ENCODE results near the gene PSAP.
"Not testable (repeated sequence)": the region's sequence is repeated elsewhere in the genome, so short reads cannot be mapped to it uniquely, and the experiment has no call there.

PSAP gene

GRCh38 chr10:71850743-71851464 lies at the start of gene PSAP:
Gene PSAP, minus strand, starts transcription at chr10:71851251. Its CDS starts 30 bp downstream, at chr10:71851221.
- peak; percentile 99 for DNase-seq

GRCh38 chr10:71900441-71901180 lies 49.6 kb upstream of the PSAP start:
- DNase-seq: no peak

GRCh38 chr10:71899665-71900412 lies 48.8 kb upstream of the PSAP start:
- DNase-seq: no peak

GRCh38 chr10:71898346-71898745 lies 47.3 kb upstream of the PSAP start:
- DNase-seq: not testable (repeated sequence)

DNA sequence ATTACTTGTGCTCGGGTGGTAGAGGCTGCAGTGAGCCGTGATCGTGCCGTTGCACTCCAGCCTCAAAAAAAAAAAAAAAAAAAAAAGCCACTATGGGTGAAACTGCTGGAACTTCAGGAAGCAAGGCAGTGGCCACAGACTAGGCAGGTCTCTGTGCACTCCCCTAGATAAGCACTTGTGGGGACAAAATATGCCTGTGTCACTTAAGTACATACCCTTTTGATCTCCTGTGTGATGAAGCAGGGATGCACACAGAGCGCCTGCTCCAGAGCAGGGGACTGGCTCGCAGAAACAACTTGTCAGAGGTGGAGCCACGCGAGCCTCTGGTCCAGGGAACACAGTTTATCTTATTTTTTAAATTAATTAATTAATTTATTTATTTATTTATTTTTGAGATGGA lies 42.9 kb upstream of the PSAP start:
- DNase-seq: no peak

- no peak for DNase-seq
These were observed 42.3 kb upstream of the PSAP start for GRCh38 chr10:71893258-71893815.

DNA sequence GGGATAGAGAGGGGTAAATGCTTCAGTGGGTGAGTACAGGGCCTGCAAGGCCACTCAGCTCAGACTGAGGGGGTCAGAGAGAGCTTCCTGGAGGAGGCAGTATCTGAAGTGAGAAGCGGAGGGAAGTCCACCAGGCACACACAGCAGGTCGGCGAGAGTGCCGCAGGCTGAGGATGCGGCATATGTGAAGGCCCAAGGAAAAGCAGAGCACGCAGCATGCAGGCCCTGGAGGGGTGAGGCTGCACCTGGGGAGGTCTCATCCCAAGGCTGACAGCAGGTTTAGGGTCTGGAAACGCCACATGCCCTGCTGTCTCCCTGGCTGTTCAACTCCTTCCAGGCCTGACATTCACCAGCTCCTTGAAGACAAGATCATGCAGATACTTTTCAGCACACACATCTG lies 40.4 kb upstream of the PSAP start:
- DNase-seq: no peak

GRCh38 chr10:71889388-71889987 lies 38.4 kb upstream of the PSAP start:
- no peak for DNase-seq

DNA sequence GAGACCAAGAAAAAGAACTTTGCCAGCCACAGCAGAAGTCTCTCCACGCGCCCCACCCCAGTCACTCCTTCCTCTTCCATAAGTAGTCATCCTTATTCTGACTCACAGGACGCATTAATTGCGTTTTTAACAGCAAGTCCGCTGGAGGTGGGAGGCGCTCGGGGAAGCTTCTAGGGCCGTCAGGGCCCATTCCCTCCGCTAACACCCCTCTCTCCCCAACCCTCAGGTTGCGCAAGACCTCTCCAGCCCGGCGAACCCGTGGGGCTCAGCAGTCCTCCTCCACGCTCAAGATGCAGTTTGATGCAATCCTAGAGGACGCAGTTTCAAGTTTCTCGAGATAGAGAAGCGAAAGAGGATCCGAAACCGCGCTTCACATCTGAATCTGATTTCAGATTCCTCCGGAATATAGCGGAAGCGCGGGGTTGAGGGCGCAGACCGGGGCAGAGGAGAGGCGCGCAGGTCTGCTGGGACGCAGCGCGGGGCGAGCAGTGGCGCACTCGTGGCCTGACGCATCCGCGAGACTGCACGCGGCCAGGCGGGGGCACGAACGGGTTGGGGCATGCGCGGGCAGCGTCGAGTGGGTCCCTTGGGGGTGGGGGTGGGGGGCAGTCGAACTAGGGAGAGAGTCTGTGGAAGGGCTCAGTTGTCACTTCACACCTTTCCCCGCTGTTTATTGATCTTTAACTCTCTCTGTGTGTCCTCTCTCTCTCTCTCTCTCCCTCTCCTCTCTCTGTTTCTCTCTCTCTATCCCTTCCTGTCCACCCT lies 37.8 kb upstream of the PSAP start:
- DNase-seq: peak; percentile 65 to 70

GRCh38 chr10:71888248-71888622 lies 37.2 kb upstream of the PSAP start:
- no peak for DNase-seq

DNA sequence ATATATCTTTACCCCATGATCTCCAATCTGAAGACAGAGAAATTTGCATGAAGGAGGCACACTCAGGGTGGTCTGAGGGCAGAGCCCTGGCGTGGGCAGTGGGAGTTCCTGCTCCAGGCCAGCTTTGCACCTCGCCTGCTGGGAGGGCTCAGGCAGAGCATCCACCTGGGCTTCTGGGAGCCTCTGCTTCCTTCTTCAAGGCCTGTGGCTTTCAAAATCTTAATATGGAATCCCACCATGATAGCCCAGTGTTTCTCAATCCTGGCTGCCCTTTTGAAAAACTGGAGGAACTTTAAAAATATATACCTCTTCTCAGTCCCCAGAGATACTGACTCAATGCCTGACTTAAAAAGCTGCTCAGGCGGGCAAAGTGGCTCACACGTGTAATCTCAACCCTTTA lies 36.7 kb upstream of the PSAP start:
- no peak for DNase-seq

DNA sequence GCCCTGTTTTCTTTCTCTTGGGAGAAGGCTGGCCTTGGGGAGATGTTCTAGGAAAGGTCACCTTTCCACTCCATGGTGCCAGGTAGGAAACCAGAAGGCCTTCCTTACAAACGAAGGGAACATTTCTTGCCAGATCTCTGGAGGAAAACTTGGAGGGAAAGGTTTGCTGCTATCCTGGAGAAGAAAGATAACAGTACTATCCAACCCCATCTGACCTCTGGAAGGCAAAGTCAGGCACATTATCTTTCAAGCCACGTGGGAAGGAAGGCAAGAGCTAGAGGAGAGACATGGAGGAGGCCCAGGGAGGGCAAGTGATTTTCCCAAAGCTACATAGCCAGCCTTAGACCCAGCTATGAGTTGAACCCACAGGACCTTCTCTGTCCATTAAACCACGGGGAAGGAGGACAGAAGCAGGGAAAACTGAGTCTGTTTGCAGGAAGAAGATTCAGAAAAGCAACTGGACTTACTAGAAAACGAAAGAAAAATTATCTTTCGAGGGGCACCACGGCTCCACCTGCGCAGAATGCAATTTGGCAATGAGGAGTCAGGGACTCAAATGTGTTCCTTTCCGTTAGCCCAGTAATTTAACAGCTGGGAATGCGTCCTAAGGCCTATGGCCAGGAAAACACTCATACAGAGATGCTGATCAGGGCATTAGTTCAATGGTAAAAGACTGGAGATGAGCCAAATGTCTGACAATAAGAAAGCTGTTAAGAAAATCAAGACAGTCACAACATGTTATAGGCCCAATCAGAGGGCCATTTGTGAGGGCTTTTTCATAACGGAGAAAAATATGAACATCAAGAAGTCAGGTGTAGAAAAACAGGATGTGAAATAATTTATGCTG lies 32.0 kb upstream of the PSAP start:
- DNase-seq: no peak

- DNase-seq: no peak
These were observed 30.8 kb upstream of the PSAP start for GRCh38 chr10:71881647-71882355.

DNA sequence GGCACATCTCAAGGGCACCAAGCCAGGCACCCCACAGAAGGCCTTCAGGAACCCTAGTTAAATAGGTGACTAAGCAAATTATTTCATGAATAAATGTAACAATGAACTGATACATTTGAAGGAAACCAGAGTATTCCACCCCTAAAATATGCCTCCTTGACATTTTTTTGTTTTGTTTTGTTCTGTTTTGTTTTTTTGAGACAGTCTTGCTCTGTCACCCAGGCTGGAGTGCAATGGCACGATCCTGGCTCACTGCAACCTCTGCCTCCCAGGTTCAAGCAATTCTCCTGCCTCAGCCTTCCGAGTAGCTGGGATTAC lies 30.2 kb upstream of the PSAP start:
- not testable (repeated sequence) for DNase-seq

DNA sequence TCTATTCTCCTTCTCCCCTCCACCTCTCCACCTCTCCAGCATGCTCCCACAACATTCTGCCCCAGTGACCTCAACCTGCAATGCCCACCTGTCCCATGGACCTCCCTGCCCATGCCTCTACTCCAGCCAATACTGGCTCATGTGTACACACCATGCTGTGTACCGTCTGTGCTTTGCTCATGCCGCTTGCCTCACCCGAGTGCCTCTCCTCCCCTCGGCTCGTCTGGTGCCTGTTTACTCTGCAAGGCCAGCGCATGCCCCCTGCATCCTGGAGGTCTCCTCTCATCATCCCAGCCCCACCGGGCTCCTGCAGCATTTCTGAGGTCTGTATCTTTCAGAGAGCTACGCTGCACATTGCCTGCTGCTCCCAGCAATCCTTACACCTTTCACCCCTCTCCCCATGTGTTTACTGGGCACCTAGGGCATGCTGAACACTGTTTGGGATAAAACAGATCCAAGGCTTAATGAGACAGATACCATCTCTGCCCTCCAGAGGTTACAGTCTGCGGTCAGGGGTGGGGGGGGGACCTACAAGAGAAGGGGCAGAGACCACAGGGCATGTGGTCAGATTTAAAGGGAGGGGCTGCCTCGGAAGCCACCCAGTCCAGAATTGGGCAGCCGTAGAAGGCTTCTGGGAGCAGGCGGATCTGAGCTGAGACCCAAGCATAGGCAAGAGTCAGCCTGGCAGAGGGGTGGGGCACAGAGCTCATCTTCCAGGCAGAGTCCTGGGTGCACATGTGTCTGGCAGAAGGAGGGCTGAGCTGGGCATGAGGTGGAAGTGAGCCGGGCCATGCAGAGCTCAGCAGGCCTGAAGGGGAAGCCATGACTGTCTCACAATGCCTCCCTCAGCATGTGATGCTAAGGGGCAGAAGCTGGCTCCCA lies 29.6 kb upstream of the PSAP start:
- no peak for DNase-seq

DNA sequence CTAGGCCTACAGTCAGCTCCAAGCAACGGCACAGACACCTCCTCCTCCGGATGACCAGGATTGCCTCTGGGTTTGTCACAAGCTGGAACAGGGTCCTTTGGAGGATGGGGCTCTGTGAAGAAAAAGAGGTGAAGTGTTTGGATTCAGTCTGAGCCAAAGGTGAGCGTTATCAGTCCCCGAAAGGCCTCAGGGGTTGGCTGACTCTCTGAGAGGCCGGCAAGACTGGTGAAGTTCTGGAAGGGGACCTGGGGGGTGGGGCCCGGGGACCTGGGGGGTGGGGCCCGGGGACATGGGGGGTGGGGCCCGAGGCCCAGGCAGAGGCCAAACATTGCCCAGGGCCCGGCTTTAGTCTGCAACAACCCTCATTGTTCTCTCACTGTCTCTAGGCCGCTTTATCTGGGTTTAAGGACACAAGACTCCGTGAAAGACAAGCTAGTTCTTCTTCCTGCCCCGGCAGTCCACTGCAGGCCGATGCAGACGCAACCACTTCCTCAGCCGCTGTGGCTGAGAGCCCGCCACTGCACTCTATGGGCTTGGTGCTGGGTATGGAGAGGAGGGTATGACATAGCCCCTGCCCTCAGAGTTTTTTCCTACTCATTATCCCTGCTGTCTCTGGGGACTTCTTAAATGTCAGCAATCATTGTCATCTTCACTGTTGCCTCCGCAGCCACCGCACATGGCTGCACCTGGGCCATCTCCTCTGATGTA lies 27.4 kb upstream of the PSAP start:
- peak in 1 of 2 experiments; percentile 24 for DNase-seq

DNA sequence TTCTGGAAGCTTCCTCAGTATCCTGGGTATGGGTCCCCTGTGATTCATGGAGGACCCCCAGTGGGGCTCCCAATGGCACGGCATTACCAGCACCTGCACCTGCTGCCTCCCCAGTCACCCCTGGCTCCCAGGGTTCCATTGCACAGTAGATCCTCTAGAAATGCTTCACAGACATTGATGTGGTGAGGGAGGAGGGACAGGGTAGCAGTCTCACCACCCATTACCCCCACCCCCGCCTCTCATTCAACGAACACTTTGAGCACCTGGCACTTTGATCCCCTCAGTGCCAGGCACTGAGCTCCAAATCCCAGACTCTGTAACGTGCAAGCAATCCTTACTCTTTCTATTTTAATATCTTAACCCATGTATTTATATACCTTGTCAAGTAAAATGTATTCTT lies 26.8 kb upstream of the PSAP start:
- DNase-seq: no peak

- not testable (repeated sequence) for DNase-seq
These were observed 23.8 kb upstream of the PSAP start for GRCh38 chr10:71874680-71875354.

Measured in activated CD4-positive, alpha-beta T cell treated with anti-CD3 and anti-CD28 coated beads, Interleukin-2, amount 50 U/mL, for 48 hours (primary cell).